GM23338 (cell line): Measurements from ENCODE around the gene SYNPR. TPM values are rescaled to one million over a fixed set of nuclear protein-coding genes. Genes with fewer than 3 reads are reported as not detected.

Experiments
- ATAC-seq: fragments of 200-7000 bp; cut with Tn5 transposase; 3 replicates; pipeline ENCODE4 v1.9.1; 2020
- DNase-seq: peaks from one replicate; pipeline ENCODE4 v3.0.0-alpha.2; 2015; ENCODE audit warnings: low spot score
- H2AFZ ChIP-seq: fragments of 200-600 bp; sonication (generic); 2 replicates; pipeline ENCODE4 v1.8.0; 2016; ENCODE audit warnings: antibody characterized with exemption, mild to moderate bottlenecking, moderate library complexity
- H3F3A ChIP-seq: fragments of 200-600 bp; sonication (generic); replicated peaks from 2 replicates; pipeline ENCODE4 v1.8.0; 2017; ENCODE audit warnings: antibody characterized with exemption, mixed run types, low read depth
- H3K27ac ChIP-seq: fragments of 200-600 bp; sonication (generic); 2 replicates; pipeline ENCODE4 v1.6.1; 2016; ENCODE audit warnings: low read depth
- H3K27me3 ChIP-seq: fragments of 200-600 bp; sonication (generic); 2 replicates; pipeline ENCODE4 v1.8.0; 2016; ENCODE audit warnings: mild to moderate bottlenecking, mixed run types, moderate library complexity; ENCODE audit not compliant: insufficient read depth
- H3K36me3 ChIP-seq: fragments of 200-600 bp; sonication (generic); 2 replicates; pipeline ENCODE4 v1.8.0; 2016; ENCODE audit warnings: mild to moderate bottlenecking; ENCODE audit not compliant: insufficient read depth
- H3K4me1 ChIP-seq: fragments of 200-600 bp; sonication (generic); 2 replicates; pipeline ENCODE4 v1.8.0; 2016; ENCODE audit warnings: mild to moderate bottlenecking, moderate library complexity; ENCODE audit not compliant: insufficient read depth
- H3K4me2 ChIP-seq: fragments of 200-600 bp; sonication (generic); 2 replicates; pipeline ENCODE4 v1.7.1; 2017; ENCODE audit warnings: mixed run types
- H3K4me3 ChIP-seq: fragments of 200-600 bp; sonication (generic); 2 replicates; pipeline ENCODE4 v1.6.1; 2016; ENCODE audit warnings: mixed run types
- H3K79me2 ChIP-seq: fragments of 200-600 bp; sonication (generic); replicated peaks from 2 replicates; pipeline ENCODE4 v1.8.0; 2017; ENCODE audit warnings: mild to moderate bottlenecking; ENCODE audit not compliant: insufficient read depth
- H3K9me2 ChIP-seq: fragments of 200-600 bp; sonication (generic); 2 replicates; pipeline ENCODE4 v1.8.0; 2017; ENCODE audit not compliant: insufficient read depth
- H4K20me1 ChIP-seq: fragments of 200-600 bp; sonication (generic); replicated peaks from 2 replicates; pipeline ENCODE4 v1.8.0; 2017; ENCODE audit warnings: mild to moderate bottlenecking; ENCODE audit not compliant: insufficient read depth
- H3K27ac Mint-ChIP-seq: 2 replicates; pipeline ENCODE4 v1.8.0; 2020; ENCODE audit warnings: inconsistent platforms, mild to moderate bottlenecking, moderate library complexity, mixed read lengths
- H3K27me3 Mint-ChIP-seq: 3 replicates; pipeline ENCODE4 v1.8.0; 2022; ENCODE audit warnings: low read depth, mild to moderate bottlenecking, moderate library complexity, mixed read lengths, inconsistent platforms; ENCODE audit not compliant: insufficient read depth, poor library complexity
- H3K36me3 Mint-ChIP-seq: 3 replicates; pipeline ENCODE4 v1.8.0; 2021; ENCODE audit warnings: low read depth, mild to moderate bottlenecking, inconsistent platforms, moderate library complexity, mixed read lengths
- H3K4me1 Mint-ChIP-seq: 3 replicates; pipeline ENCODE4 v1.8.0; 2020; ENCODE audit warnings: mild to moderate bottlenecking, inconsistent platforms, mixed read lengths
- H3K4me3 Mint-ChIP-seq: 3 replicates; pipeline ENCODE4 v1.8.0; 2021; ENCODE audit warnings: moderate library complexity, mild to moderate bottlenecking, inconsistent platforms, mixed read lengths
- H3K9me3 Mint-ChIP-seq: 3 replicates; pipeline ENCODE4 v1.8.0; 2020; ENCODE audit warnings: moderate library complexity, mild to moderate bottlenecking, inconsistent platforms, mixed read lengths
- CREB1 ChIP-seq: fragments of 250-450 bp; sonication (Bioruptor Pico); IDR thresholded peaks from 2 replicates; pipeline ENCODE4 v1.5.0; 2020; ENCODE audit warnings: low read depth, mild to moderate bottlenecking, moderate library complexity
- CTCF ChIP-seq, 2 experiments: fragments of 200-600 bp in 1 of 2; sonication (generic) in 1 of 2; conservative IDR thresholded peaks; 2 replicates each; pipeline versions ENCODE4 v1.5.1 to v1.6.1; 2016 to 2017; ENCODE audit warnings: antibody characterized with exemption in 2 of 2, low read depth in 2 of 2, mild to moderate bottlenecking in 2 of 2, moderate library complexity in 1 of 2
- ETS1 ChIP-seq: IDR thresholded peaks from 2 replicates; pipeline ENCODE4 v1.6.1; 2016; ENCODE audit warnings: antibody characterized with exemption
- EZH2 ChIP-seq: fragments of 200-600 bp; sonication (generic); IDR thresholded peaks from one replicate; pipeline ENCODE4 v1.8.0; 2017; ENCODE audit warnings: antibody characterized with exemption, mild to moderate bottlenecking, low read depth; ENCODE audit not compliant: unreplicated experiment
- EZH2phosphoT487 ChIP-seq: fragments of 200-600 bp; sonication (generic); IDR thresholded peaks from one replicate; pipeline ENCODE4 v1.8.1; 2018; ENCODE audit warnings: antibody characterized with exemption; ENCODE audit not compliant: unreplicated experiment
- JUNB ChIP-seq: IDR thresholded peaks from one replicate; pipeline ENCODE4 v1.6.1; 2016; ENCODE audit warnings: antibody characterized with exemption; ENCODE audit not compliant: unreplicated experiment
- NANOG ChIP-seq: IDR thresholded peaks from 2 replicates; pipeline ENCODE4 v1.6.1; 2016; ENCODE audit warnings: antibody characterized with exemption, borderline replicate concordance
- POLR2AphosphoS5 ChIP-seq: IDR thresholded peaks from 2 replicates; pipeline ENCODE4 v1.6.1; 2016; ENCODE audit warnings: antibody characterized with exemption, low read depth
- REST ChIP-seq: IDR thresholded peaks from one replicate; pipeline ENCODE4 v1.6.1; 2018; ENCODE audit warnings: antibody characterized with exemption; ENCODE audit not compliant: unreplicated experiment
- STAT1 ChIP-seq: IDR thresholded peaks from one replicate; pipeline ENCODE4 v1.6.1; 2016; ENCODE audit warnings: antibody characterized with exemption; ENCODE audit not compliant: unreplicated experiment
- ZNF114 ChIP-seq: fragments of 250-450 bp; sonication (Bioruptor Pico); IDR thresholded peaks from 2 replicates; pipeline ENCODE4 v1.5.0; 2020; ENCODE audit warnings: mild to moderate bottlenecking, moderate library complexity
- ZNF331 ChIP-seq: fragments of 250-450 bp; sonication (Bioruptor Pico); IDR thresholded peaks from 2 replicates; pipeline ENCODE4 v1.5.0; 2020; ENCODE audit warnings: low read depth, mild to moderate bottlenecking, moderate library complexity
- ZNF462 ChIP-seq: fragments of 250-450 bp; sonication (Bioruptor Pico); IDR thresholded peaks from 2 replicates; pipeline ENCODE4 v1.5.0; 2020; ENCODE audit warnings: mild to moderate bottlenecking, moderate library complexity
- polyA plus RNA-seq: library from polyadenylated mRNA; unstranded; fragments of >200 nt; fragmentation: Nextera tagmentation; extraction: Ambion mirVana; gene quantifications from 2 replicates; pipeline ENCODE4 v1.2.1, GENCODE V29; 2016
- total RNA-seq: library from RNA; depleted of rRNA; stranded (reverse); fragments of >200 nt; shearing (Covaris generic); gene quantifications from 2 replicates; pipeline ENCODE4 v1.2.3, GENCODE V29; 2014

Gene SYNPR
- total and polyA plus RNA-seq, 2 experiments from 2014 or later = 0.38 to 0.55 TPM

- H3K27me3 ChIP-seq = no peaks in the 10 kb centered on the region
- no peak for DNase-seq
- no peak for ATAC-seq
- Mint-ChIP-seq H3K4me3 (no peak overlapping the region), H3K9me3 (0 out of 3 replicates have a peak, but pooled peaks cover 7% of the 10 kb centered on the region), H3K36me3 (no peaks in the 10 kb centered on the region; the same call in 2 of the 3 replicates), H3K27ac (no peak overlapping the region), H3K27me3 (no peaks in the 10 kb centered on the region), H3K4me1 (no peaks in the 10 kb centered on the region)
- H3K4me2 ChIP-seq = no peak overlapping the region
- H3K36me3 ChIP-seq = no peaks in the 10 kb centered on the region
- H3K79me2 ChIP-seq = no peaks in the 10 kb centered on the region
- no peak overlapping the region for H2AFZ ChIP-seq
- H3K27ac ChIP-seq = no peak overlapping the region
- no peak overlapping the region for H3K4me3 ChIP-seq
- H3F3A ChIP-seq = no peaks in the 10 kb centered on the region
- no peaks in the 10 kb centered on the region for H3K4me1 ChIP-seq
- H4K20me1 ChIP-seq = no peaks in the 10 kb centered on the region
- no peak for TF ChIP-seq CREB1 (CRISPR knock-in tag)
- no peak for TF ChIP-seq ZNF462 (CRISPR knock-in tag)
- TF ChIP-seq NANOG = no peak
- TF ChIP-seq CTCF (conservative IDR thresholded peaks at IDR 0.05; ENCODE audit: low read depth in 2 of 2) = no peak
- no peak for TF ChIP-seq ZNF114 (CRISPR knock-in tag)
- no peak for TF ChIP-seq STAT1
- no peak for TF ChIP-seq REST
- no peak for TF ChIP-seq ETS1
- no peak for TF ChIP-seq ZNF331
- no peak for TF ChIP-seq EZH2
- no peak for TF ChIP-seq JUNB
- TF ChIP-seq EZH2phosphoT487 = no peak
- no peak for TF ChIP-seq POLR2AphosphoS5
- peaks cover 16% of the 10 kb centered on the region; the same call in 1 of the 2 replicates for H3K9me2 ChIP-seq
These were observed 201.0 kb downstream of the SYNPR start for GRCh38 chr3:63478990-63479660.
